H1 (cell line): ENCODE results near the gene SMARCB1. TPM values are rescaled to one million over a fixed set of nuclear protein-coding genes. Genes with fewer than 3 reads are reported as not detected.

Experiments used
- CTCF ChIA-PET: fragments of 300-600 bp; sonication (Branson Sonifier 250); formaldehyde crosslinking; loops from one replicate; lab custom pipeline; 2021; ENCODE audit not compliant: partially characterized antibody; lab: Charles Lee
- POLR2A ChIA-PET: fragments of 300-600 bp; sonication (Branson Sonifier 250); formaldehyde crosslinking; loops from one replicate; lab custom pipeline; 2021; ENCODE audit warnings: inconsistent platforms; ENCODE audit not compliant: partially characterized antibody; lab: Charles Lee
- DNase-seq, 2 experiments: peaks; one replicate each; pipeline versions ENCODE4 v3.0.0 to v3.0.0-alpha.2; 2010 to 2022; ENCODE audit warnings: low spot score in 2 of 2, low read depth in 1 of 2, mixed read lengths in 1 of 2
- FAIRE-seq: peaks from 2 replicates; lab custom pipeline; 2011; peaks lifted over from hg19 to GRCh38; lab: Jason Lieb, UNC
- H2AFZ ChIP-seq: 2 replicates; pipeline ENCODE4 v1.8.1; 2012; ENCODE audit warnings: low read length, inconsistent platforms
- H2AK5ac ChIP-seq: 2 replicates; pipeline ENCODE4 v1.6.1; 2013; ENCODE audit warnings: low read depth, low read length
- H2BK120ac ChIP-seq: replicated peaks from 2 replicates; pipeline ENCODE3; 2013; ENCODE audit warnings: low read depth, low read length, inconsistent platforms
- H2BK12ac ChIP-seq: 2 replicates; pipeline ENCODE4 v1.6.1; 2013; ENCODE audit warnings: low read depth, low read length
- H2BK15ac ChIP-seq: 2 replicates; pipeline ENCODE4 v1.6.1; 2013; ENCODE audit warnings: low read length
- H2BK20ac ChIP-seq: 2 replicates; pipeline ENCODE4 v1.6.1; 2013; ENCODE audit warnings: low read length
- H2BK5ac ChIP-seq: 2 replicates; pipeline ENCODE4 v1.6.1; 2013; ENCODE audit warnings: low read depth, low read length
- H3K14ac ChIP-seq: 2 replicates; pipeline ENCODE4 v1.6.1; 2013; ENCODE audit warnings: inconsistent platforms; ENCODE audit not compliant: insufficient read length
- H3K18ac ChIP-seq: 2 replicates; pipeline ENCODE4 v1.6.1; 2013; ENCODE audit warnings: low read length; ENCODE audit errors: extremely low read depth
- H3K23ac ChIP-seq: 2 replicates; pipeline ENCODE4 v1.6.1; 2013; ENCODE audit warnings: inconsistent platforms; ENCODE audit not compliant: insufficient read length
- H3K23me2 ChIP-seq: 2 replicates; pipeline ENCODE4 v1.6.1; 2013; ENCODE audit warnings: low read depth, low read length
- H3K27ac ChIP-seq: 2 replicates; pipeline ENCODE4 v1.6.1; 2011; ENCODE audit warnings: low read depth, low read length, inconsistent platforms
- H3K27me3 ChIP-seq, 4 experiments: replicated peaks in 1 of 4; 1 replicate in 1 of 4; 2 replicates in 3 of 4; pipeline versions ENCODE4 v1.6.1 to v1.8.1; 2011 to 2013; ENCODE audit warnings: low read length in 3 of 4, mild to moderate bottlenecking in 3 of 4, inconsistent platforms in 2 of 4, mixed read lengths in 2 of 4, moderate library complexity in 1 of 4; ENCODE audit not compliant: control insufficient read depth in 3 of 4, insufficient read depth in 3 of 4; ENCODE audit errors: extremely low read depth in 1 of 4
- H3K36me3 ChIP-seq, 4 experiments: 2 replicates each; pipeline versions ENCODE4 v1.6.1 to v1.8.1; 2011 to 2013; ENCODE audit warnings: mild to moderate bottlenecking in 4 of 4, low read length in 3 of 4, moderate library complexity in 2 of 4, control low read depth in 1 of 4, inconsistent platforms in 1 of 4; ENCODE audit not compliant: insufficient read depth in 4 of 4, control insufficient read depth in 2 of 4
- H3K4ac ChIP-seq: replicated peaks from 2 replicates; pipeline ENCODE3; 2013; ENCODE audit warnings: low read length, low read depth, mixed read lengths, inconsistent platforms; ENCODE audit not compliant: insufficient read length
- H3K4me1 ChIP-seq, 4 experiments: replicated peaks in 1 of 4; 1 replicate in 1 of 4; 2 replicates in 3 of 4; pipeline versions ENCODE4 v1.6.1 to v1.8.1; 2011 to 2013; ENCODE audit warnings: low read length in 3 of 4, inconsistent platforms in 2 of 4, mixed read lengths in 1 of 4; ENCODE audit not compliant: insufficient read depth in 4 of 4, control insufficient read depth in 3 of 4
- H3K4me2 ChIP-seq, 2 experiments: 2 replicates each; pipeline versions ENCODE4 v1.6.1 to v1.8.1; 2011 to 2013; ENCODE audit warnings: low read depth in 2 of 2, low read length in 2 of 2, control low read depth in 1 of 2, inconsistent platforms in 1 of 2, mild to moderate bottlenecking in 1 of 2; ENCODE audit not compliant: insufficient read depth in 1 of 2
- H3K4me3 ChIP-seq, 4 experiments: fragments of 200-600, 300-600 bp in 1 of 4; sonication (generic), shearing (Covaris generic), sonication (Bioruptor Twin) in 1 of 4; 2 replicates each; pipeline versions ENCODE4 v1.5.1 to v1.8.1; 2011 to 2016; ENCODE audit warnings: low read length in 4 of 4, low read depth in 3 of 4, control low read depth in 2 of 4, inconsistent platforms in 2 of 4, mild to moderate bottlenecking in 2 of 4, mixed read lengths in 1 of 4, moderate library complexity in 1 of 4; ENCODE audit not compliant: insufficient read depth in 2 of 4; ENCODE audit errors: extremely low read depth in 1 of 4
- H3K56ac ChIP-seq: replicated peaks from 2 replicates; pipeline ENCODE3; 2013; ENCODE audit warnings: low read depth, mild to moderate bottlenecking, mixed read lengths, low read length, inconsistent platforms; ENCODE audit not compliant: insufficient read length
- H3K79me1 ChIP-seq: 2 replicates; pipeline ENCODE4 v1.6.1; 2013; ENCODE audit warnings: low read depth, low read length, control low read depth
- H3K79me2 ChIP-seq, 2 experiments: 2 replicates each; pipeline versions ENCODE4 v1.6.1 to v1.8.1; 2012 to 2013; ENCODE audit warnings: low read length in 2 of 2, mild to moderate bottlenecking in 2 of 2, inconsistent platforms in 1 of 2; ENCODE audit not compliant: insufficient read depth in 2 of 2, control insufficient read depth in 1 of 2
- H3K9ac ChIP-seq, 4 experiments: replicated peaks in 1 of 4; 1 replicate in 1 of 4; 2 replicates in 3 of 4; pipeline versions ENCODE4 v1.6.1 to v1.8.1; 2011 to 2013; ENCODE audit warnings: low read depth in 3 of 4, low read length in 3 of 4, control low read depth in 2 of 4, mild to moderate bottlenecking in 2 of 4, moderate library complexity in 2 of 4, inconsistent platforms in 1 of 4; ENCODE audit errors: extremely low read depth in 1 of 4
- H3K9me3 ChIP-seq, 2 experiments: 2 replicates each; pipeline versions ENCODE4 v1.6.1 to v1.8.1; 2012 to 2013; ENCODE audit warnings: mild to moderate bottlenecking in 2 of 2, moderate library complexity in 2 of 2, control low read depth in 1 of 2, inconsistent platforms in 1 of 2, low read depth in 1 of 2, low read length in 1 of 2, mixed read lengths in 1 of 2; ENCODE audit not compliant: insufficient read depth in 2 of 2
- H4K20me1 ChIP-seq, 2 experiments: replicated peaks in 1 of 2; 2 replicates each; pipeline versions ENCODE3 to v1.8.1; 2011 to 2013; ENCODE audit warnings: inconsistent platforms in 2 of 2, low read length in 2 of 2, mild to moderate bottlenecking in 1 of 2; ENCODE audit not compliant: insufficient read depth in 2 of 2, control insufficient read depth in 1 of 2
- H4K5ac ChIP-seq: 2 replicates; pipeline ENCODE4 v1.6.1; 2013; ENCODE audit warnings: low read length, low read depth, mixed read lengths, inconsistent platforms; ENCODE audit not compliant: insufficient read length
- H4K8ac ChIP-seq: 2 replicates; pipeline ENCODE4 v1.8.0; 2013; ENCODE audit warnings: mild to moderate bottlenecking, moderate library complexity, low read length, inconsistent platforms; ENCODE audit not compliant: insufficient read depth; ENCODE audit errors: extremely low read depth
- H4K91ac ChIP-seq: replicated peaks from 2 replicates; pipeline ENCODE3; 2013; ENCODE audit warnings: low read length, mixed read lengths, inconsistent platforms; ENCODE audit not compliant: insufficient read length
- ASH2L ChIP-seq: fragments of 200-600, 300-600 bp; sonication (generic); IDR thresholded peaks from one replicate; pipeline ENCODE4 v1.7.1; 2017; ENCODE audit warnings: low read length
- BRCA1 ChIP-seq: IDR thresholded peaks from 2 replicates; pipeline ENCODE4 v1.6.1; 2012; ENCODE audit warnings: low read depth, low read length, improper control_type of control experiment
- CREB1 ChIP-seq: IDR thresholded peaks from 2 replicates; pipeline ENCODE4 v1.6.1; 2012; ENCODE audit warnings: inconsistent platforms
- EP300 ChIP-seq, 2 experiments: IDR thresholded peaks; 1 replicate in 1 of 2; 2 replicates in 1 of 2; pipeline ENCODE4 v1.6.1; 2011 to 2012; ENCODE audit warnings: low read depth in 2 of 2, low read length in 2 of 2, mild to moderate bottlenecking in 2 of 2, borderline replicate concordance in 1 of 2, inconsistent platforms in 1 of 2, moderate library complexity in 1 of 2
- HDAC2 ChIP-seq, 2 experiments: fragments of 300-600 bp in 1 of 2; sonication (generic) in 1 of 2; IDR thresholded peaks; 2 replicates each; pipeline ENCODE4 v1.6.1; 2011 to 2012; ENCODE audit warnings: low read depth in 2 of 2, low read length in 2 of 2, mild to moderate bottlenecking in 2 of 2, moderate library complexity in 2 of 2, borderline replicate concordance in 1 of 2, inconsistent platforms in 1 of 2
- JUN ChIP-seq: IDR thresholded peaks from 2 replicates; pipeline ENCODE4 v1.6.1; 2011; ENCODE audit warnings: low read depth, mild to moderate bottlenecking, improper control_type of control experiment, low read length
- KDM1A ChIP-seq: fragments of 200-600, 300-600 bp; sonication (generic); IDR thresholded peaks from 2 replicates; pipeline ENCODE4 v1.7.1; 2016; ENCODE audit warnings: mild to moderate bottlenecking, low read length, borderline replicate concordance
- NRF1 ChIP-seq: IDR thresholded peaks from 2 replicates; pipeline ENCODE4 v1.6.1; 2011; ENCODE audit warnings: mild to moderate bottlenecking, low read depth, low read length, improper control_type of control experiment
- RXRA ChIP-seq: IDR thresholded peaks from 2 replicates; pipeline ENCODE4 v1.6.1; 2011; ENCODE audit warnings: low read depth, mild to moderate bottlenecking, low read length, moderate library complexity; ENCODE audit not compliant: insufficient read depth
- SIRT6 ChIP-seq: IDR thresholded peaks from one replicate; pipeline ENCODE4 v1.7.1; 2012; ENCODE audit warnings: low read length, inconsistent platforms
- SIX5 ChIP-seq: IDR thresholded peaks from 2 replicates; pipeline ENCODE4 v1.6.1; 2011; ENCODE audit warnings: mild to moderate bottlenecking, low read depth, low read length
- SP1 ChIP-seq: IDR thresholded peaks from 2 replicates; pipeline ENCODE4 v1.6.1; 2011; ENCODE audit warnings: low read depth, low read length
- WGBS, 2 experiments: shearing (Covaris generic) in 1 of 2; methylation state at CpG; one replicate each; pipeline versions ENCODE4 v1.1.6 to v1.1.7; 2013 to 2015; ENCODE audit warnings: low lambda C conversion rate in 2 of 2, mixed read lengths in 2 of 2, inconsistent platforms in 1 of 2, low coverage in 1 of 2, missing lambda C conversion rate in 1 of 2; ENCODE audit not compliant: insufficient replicate concordance in 2 of 2, insufficient coverage in 1 of 2, insufficient read length in 1 of 2; ENCODE audit errors: extremely low coverage in 1 of 2, missing lambda C conversion rate in 1 of 2; 5-methylcytosine and 5-hydroxymethylcytosine counted together
- polyA plus RNA-seq, 7 experiments: library from polyadenylated mRNA; depleted of rRNA in 3 of 7; stranded (reverse) in 5 of 7; unstranded in 2 of 7; fragments of >200 nt in 5 of 7; fragments of 200-250 nt in 2 of 7; gene quantifications; 1 replicate in 5 of 7; 2 replicates in 1 of 7; 4 replicates in 1 of 7; pipeline versions ENCODE4 v1.2.1 to v1.2.3, GENCODE V29; 2011 to 2013; ENCODE audit warnings: missing spikeins in 2 of 7, mixed read lengths in 2 of 7
- total RNA-seq: library from RNA; stranded (reverse); fragmentation: NEBNext Ultra II Directional; extraction: Animal tissue kit (Norgen Biotek cat#: 25700); gene quantifications from 2 replicates; pipeline ENCODE4 v1.2.1, GENCODE V29; 2021
- TF ChIP-seq, protein P1 (sequence below): IDR thresholded peaks from 2 replicates; pipeline ENCODE4 v1.6.1; 2012; ENCODE audit warnings: inconsistent platforms

SMARCB1 gene
- total and polyA plus RNA-seq, 2 of the 8 experiments (the other 6 are each of a cell fraction or from before 2014, with no cell fraction given): 116 to 145 TPM

DNA sequence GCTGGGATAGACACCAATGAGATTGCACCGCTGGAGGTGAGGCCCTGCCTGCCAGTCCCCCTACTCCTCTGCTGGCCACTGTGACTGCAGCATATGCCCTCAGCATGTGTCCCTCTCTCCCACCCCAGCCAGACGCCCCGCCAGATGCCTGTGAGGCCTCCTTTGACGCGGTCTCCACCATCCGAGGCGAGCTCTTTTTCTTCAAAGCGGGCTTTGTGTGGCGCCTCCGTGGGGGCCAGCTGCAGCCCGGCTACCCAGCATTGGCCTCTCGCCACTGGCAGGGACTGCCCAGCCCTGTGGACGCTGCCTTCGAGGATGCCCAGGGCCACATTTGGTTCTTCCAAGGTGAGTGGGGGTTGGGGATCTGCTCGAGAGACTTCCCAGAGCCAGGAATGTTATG is 5.7 kb upstream of the SMARCB1 start:
- Histone ChIP-seq H4K91ac (no peak overlapping the region), H2AK5ac (no peak overlapping the region), H3K14ac (no peak overlapping the region), H2BK15ac (no peak overlapping the region), H4K8ac (peak overlapping the region; percentile 51; the same call in 1 of the 2 replicates), H3K79me2 (no peaks in the 10 kb centered on the region), H4K5ac (no peak overlapping the region), H3K79me1 (no peaks in the 10 kb centered on the region; the same call in 1 of the 2 replicates), H2AFZ (no peak overlapping the region), H3K23me2 (no peaks in the 10 kb centered on the region), H2BK12ac (no peak overlapping the region), H3K4me2 (no peak overlapping the region), H3K27me3 (no peaks in the 10 kb centered on the region), H3K36me3 (no peaks in the 10 kb centered on the region), H3K4ac (no peak overlapping the region), H3K4me1 (peaks cover 0 to 6% (median 0%) of the 10 kb centered on the region in 4 experiments; a peak in 2 of 7 replicates), H3K4me3 (no peak overlapping the region), H4K20me1 (peaks cover 0 to 2% of the 10 kb centered on the region in 2 experiments), H2BK120ac (no peak overlapping the region), H3K9me3 (no peaks in the 10 kb centered on the region), H3K23ac (no peak overlapping the region), H3K27ac (no peak overlapping the region), H2BK5ac (no peak overlapping the region), H3K56ac (no peak overlapping the region), H3K9ac (no peak overlapping the region), H3K18ac (no peak overlapping the region), H2BK20ac (no peak overlapping the region)
- ChIA-PET CTCF (no interaction called here), POLR2A (interaction anchor here (1.5 to 3.9 kb wide), 3 partner anchors 8 to 114 kb away, joined by 3 to 21 read pairs (median 5); partner anchors contain the start of genes CHCHD10 and MMP11)
- FAIRE-seq (no peak), DNase-seq (no peak)
- TF ChIP-seq HDAC2 (IDR thresholded peaks at IDR 0.05; ENCODE audit: borderline replicate concordance in 1 of 2, low read depth in 2 of 2, low read length in 2 of 2) (no peak), BRCA1 (no peak), KDM1A (no peak), EP300 (IDR thresholded peaks at IDR 0.05; ENCODE audit: borderline replicate concordance in 1 of 2, low read depth in 2 of 2, low read length in 2 of 2) (no peak), ASH2L (no peak), SP1 (no peak), RXRA (no peak), JUN (no peak), SIRT6 (no peak), SIX5 (no peak), CREB1 (no peak), NRF1 (no peak)
- TF ChIP-seq, protein P1, sequence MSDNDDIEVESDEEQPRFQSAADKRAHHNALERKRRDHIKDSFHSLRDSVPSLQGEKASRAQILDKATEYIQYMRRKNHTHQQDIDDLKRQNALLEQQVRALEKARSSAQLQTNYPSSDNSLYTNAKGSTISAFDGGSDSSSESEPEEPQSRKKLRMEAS: no peak
- WGBS, 2 experiments: 89% methylated on average over 15 of the region's 15 CpGs; no CpG with 5 or more reads in 1 of the 2 experiments
